Hepatocyte (in vitro differentiated cells): Measurements from ENCODE around the gene PSMA3. TPM values are rescaled to one million over a fixed set of nuclear protein-coding genes. Genes with fewer than 3 reads are reported as not detected.
A peak's percentile ranks its signal among the peaks of the same experiment; 100 is the strongest.
"Not testable (repeated sequence)": the region's sequence is repeated elsewhere in the genome, so short reads cannot be mapped to it uniquely, and the experiment has no call there.

ENCODE experiments used
- DNase-seq: peaks from one replicate; pipeline ENCODE4 v3.0.0-alpha.2; 2016; ENCODE audit warnings: low spot score
- H2AFZ ChIP-seq: fragments of 200-600 bp; sonication (generic); 2 replicates; pipeline ENCODE4 v1.6.0; 2016; ENCODE audit warnings: antibody characterized with exemption, mild to moderate bottlenecking
- H3K27ac ChIP-seq: fragments of 200-600 bp; sonication (generic); 2 replicates; pipeline ENCODE4 v1.5.1; 2016; ENCODE audit warnings: mild to moderate bottlenecking
- H3K27me3 ChIP-seq: fragments of 200-600 bp; sonication (generic); 2 replicates; pipeline ENCODE4 v1.6.1; 2016
- H3K36me3 ChIP-seq: fragments of 200-600 bp; sonication (generic); replicated peaks from 2 replicates; pipeline ENCODE4 v1.5.1; 2016; ENCODE audit warnings: low read depth; ENCODE audit not compliant: insufficient read depth
- H3K4me1 ChIP-seq: fragments of 200-600 bp; sonication (generic); 2 replicates; pipeline ENCODE4 v1.5.1; 2016; ENCODE audit warnings: mild to moderate bottlenecking, moderate library complexity; ENCODE audit not compliant: insufficient read depth
- H3K4me2 ChIP-seq: fragments of 200-600 bp; sonication (generic); 2 replicates; pipeline ENCODE4 v1.6.0; 2016
- H3K4me3 ChIP-seq: fragments of 200-600 bp; sonication (generic); 2 replicates; pipeline ENCODE4 v1.5.1; 2016; ENCODE audit warnings: mild to moderate bottlenecking
- H3K79me2 ChIP-seq: fragments of 200-600 bp; sonication (generic); 2 replicates; pipeline ENCODE4 v1.6.0; 2017; ENCODE audit warnings: mild to moderate bottlenecking
- H3K9me2 ChIP-seq: fragments of 200-600 bp; sonication (generic); replicated peaks from 2 replicates; pipeline ENCODE4 v1.6.0; 2017; ENCODE audit warnings: mild to moderate bottlenecking; ENCODE audit not compliant: insufficient read depth
- H3K9me3 ChIP-seq: fragments of 200-600 bp; sonication (generic); 2 replicates; pipeline ENCODE4 v1.5.1; 2016; ENCODE audit warnings: low read depth, mild to moderate bottlenecking
- H4K20me1 ChIP-seq: fragments of 200-600 bp; sonication (generic); 2 replicates; pipeline ENCODE4 v1.6.0; 2016; ENCODE audit warnings: mild to moderate bottlenecking; ENCODE audit not compliant: insufficient read depth, poor library complexity, severe bottlenecking
- EZH2 ChIP-seq: fragments of 200-600 bp; sonication (generic); IDR thresholded peaks from 2 replicates; pipeline ENCODE4 v1.6.1; 2016; ENCODE audit warnings: antibody characterized with exemption, mild to moderate bottlenecking, borderline replicate concordance
- EZH2phosphoT487 ChIP-seq: fragments of 200-600 bp; sonication (generic); IDR thresholded peaks from one replicate; pipeline ENCODE4 v1.6.1; 2018; ENCODE audit warnings: antibody characterized with exemption, mild to moderate bottlenecking, low read depth, moderate library complexity; ENCODE audit not compliant: unreplicated experiment, severe bottlenecking
- WGBS: methylation state at CpG from one replicate; pipeline ENCODE4 v1.1.6; 2016; ENCODE audit warnings: low lambda C conversion rate; ENCODE audit errors: missing lambda C conversion rate; 5-methylcytosine and 5-hydroxymethylcytosine counted together
- polyA plus RNA-seq: library from polyadenylated mRNA; unstranded; fragments of >200 nt; fragmentation: Nextera tagmentation; extraction: Ambion mirVana; gene quantifications from 2 replicates; pipeline ENCODE4 v1.2.1, GENCODE V29; 2016
- total RNA-seq: library from RNA; depleted of rRNA; stranded (reverse); fragments of >200 nt; gene quantifications from 2 replicates; pipeline ENCODE4 v1.2.3, GENCODE V29; 2014
- TF ChIP-seq, protein P1 (sequence below): fragments of 200-600 bp; sonication (generic); IDR thresholded peaks from 2 replicates; pipeline ENCODE4 v1.5.1; 2016; ENCODE audit warnings: antibody characterized with exemption, mild to moderate bottlenecking; ENCODE audit not compliant: poor library complexity

Gene PSMA3
- total and polyA plus RNA-seq, 2 experiments from 2014 or later = 152 to 186 TPM

DNA sequence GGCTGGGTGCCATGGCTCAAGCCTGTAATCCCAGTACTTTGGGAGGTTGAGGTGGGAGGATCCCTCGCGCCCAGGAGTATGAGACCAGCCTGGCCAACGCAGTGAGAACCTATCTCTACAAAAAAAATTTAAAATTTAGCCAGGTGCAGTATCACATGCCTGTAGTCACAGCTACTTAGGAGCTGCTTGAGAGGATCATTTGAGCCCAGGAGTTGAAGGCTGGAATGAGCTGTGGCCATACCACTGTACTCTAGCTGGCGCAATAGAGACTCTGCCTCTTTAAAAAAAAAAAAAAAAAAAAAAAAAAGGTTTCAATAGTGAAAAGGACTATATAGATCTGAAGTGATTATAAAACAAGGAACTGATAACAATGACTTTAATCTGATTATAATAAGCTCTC lies 13.5 kb downstream of the PSMA3 start:
- Histone ChIP-seq H3K36me3 (peaks cover 6% of the 10 kb centered on the region), H3K27ac (no peak overlapping the region), H3K9me3 (no peaks in the 10 kb centered on the region), H3K4me2 (no peak overlapping the region), H3K79me2 (peaks cover 58% of the 10 kb centered on the region), H3K27me3 (no peaks in the 10 kb centered on the region), H3K4me3 (no peak overlapping the region), H3K9me2 (no peaks in the 10 kb centered on the region), H4K20me1 (no peaks in the 10 kb centered on the region), H3K4me1 (no peaks in the 10 kb centered on the region), H2AFZ (no peak overlapping the region)
- WGBS = 98% methylated on average over 4 of the region's 4 CpGs
- DNase-seq = no peak
- TF ChIP-seq, protein P1, sequence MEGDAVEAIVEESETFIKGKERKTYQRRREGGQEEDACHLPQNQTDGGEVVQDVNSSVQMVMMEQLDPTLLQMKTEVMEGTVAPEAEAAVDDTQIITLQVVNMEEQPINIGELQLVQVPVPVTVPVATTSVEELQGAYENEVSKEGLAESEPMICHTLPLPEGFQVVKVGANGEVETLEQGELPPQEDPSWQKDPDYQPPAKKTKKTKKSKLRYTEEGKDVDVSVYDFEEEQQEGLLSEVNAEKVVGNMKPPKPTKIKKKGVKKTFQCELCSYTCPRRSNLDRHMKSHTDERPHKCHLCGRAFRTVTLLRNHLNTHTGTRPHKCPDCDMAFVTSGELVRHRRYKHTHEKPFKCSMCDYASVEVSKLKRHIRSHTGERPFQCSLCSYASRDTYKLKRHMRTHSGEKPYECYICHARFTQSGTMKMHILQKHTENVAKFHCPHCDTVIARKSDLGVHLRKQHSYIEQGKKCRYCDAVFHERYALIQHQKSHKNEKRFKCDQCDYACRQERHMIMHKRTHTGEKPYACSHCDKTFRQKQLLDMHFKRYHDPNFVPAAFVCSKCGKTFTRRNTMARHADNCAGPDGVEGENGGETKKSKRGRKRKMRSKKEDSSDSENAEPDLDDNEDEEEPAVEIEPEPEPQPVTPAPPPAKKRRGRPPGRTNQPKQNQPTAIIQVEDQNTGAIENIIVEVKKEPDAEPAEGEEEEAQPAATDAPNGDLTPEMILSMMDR = no peak
- TF ChIP-seq EZH2 (no peak), EZH2phosphoT487 (no peak)

DNA sequence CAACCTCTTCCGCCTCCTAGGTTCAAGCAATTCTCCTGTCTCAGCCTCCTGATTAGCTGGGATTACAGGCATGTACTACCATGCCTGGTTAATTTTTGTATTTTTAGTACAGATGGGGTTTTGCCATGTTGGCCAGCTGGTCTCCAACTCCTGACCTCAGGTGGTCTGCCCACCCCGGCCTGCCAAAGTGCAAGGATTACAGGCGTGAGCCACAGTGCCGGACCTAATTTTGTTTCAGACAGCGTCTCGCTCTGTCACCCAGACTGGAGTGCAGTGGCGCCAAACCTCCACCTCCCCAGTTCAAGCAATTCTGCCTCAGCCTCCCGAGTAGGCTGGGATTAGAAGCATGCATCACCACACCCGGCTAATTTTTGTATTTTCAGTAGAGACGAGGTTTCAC lies 17.4 kb downstream of the PSMA3 start:
- H3K4me1 ChIP-seq, H4K20me1 ChIP-seq, H3K4me3 ChIP-seq, H2AFZ ChIP-seq, H3K27me3 ChIP-seq, H3K9me3 ChIP-seq, H3K9me2 ChIP-seq, H3K27ac ChIP-seq, DNase-seq, H3K4me2 ChIP-seq, H3K36me3 ChIP-seq: not testable (repeated sequence)
- WGBS = 99% methylated on average over 10 of the region's 10 CpGs
- H3K79me2 ChIP-seq = peaks cover 46% of the 10 kb centered on the region

DNA sequence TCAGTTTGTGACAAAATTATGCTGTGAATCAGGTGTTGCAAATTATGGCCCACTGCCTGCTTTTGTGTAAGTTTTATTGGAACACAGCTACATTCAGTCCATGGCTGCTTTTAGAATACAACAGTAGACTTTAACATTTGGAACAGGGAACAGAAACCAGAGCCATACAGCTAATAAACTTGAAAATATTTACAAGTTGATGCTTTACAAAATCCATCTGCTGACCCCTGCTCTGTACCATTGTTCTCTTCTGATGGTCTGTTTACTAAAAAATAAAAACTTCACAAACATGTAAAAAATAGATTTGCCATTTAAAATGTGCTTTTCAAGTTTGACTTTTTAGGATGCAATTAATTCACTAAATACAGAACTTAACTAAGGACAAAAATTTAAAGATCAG lies 20.8 kb downstream of the PSMA3 start:
- H4K20me1 ChIP-seq = no peaks in the 10 kb centered on the region
- H3K36me3 ChIP-seq = peaks cover 4% of the 10 kb centered on the region
- H3K27ac ChIP-seq = peak overlapping the region; percentile 11
- H3K27me3 ChIP-seq = no peaks in the 10 kb centered on the region
- no peak overlapping the region for H3K4me3 ChIP-seq
- no peaks in the 10 kb centered on the region for H3K9me3 ChIP-seq
- no peak overlapping the region for H3K4me2 ChIP-seq
- peaks cover 65% of the 10 kb centered on the region for H3K79me2 ChIP-seq
- TF ChIP-seq, protein P1 = no peak
- TF ChIP-seq EZH2phosphoT487 = no peak
- no peak for TF ChIP-seq EZH2
- H3K9me2 ChIP-seq = no peaks in the 10 kb centered on the region
- H3K4me1 ChIP-seq = no peaks in the 10 kb centered on the region
- DNase-seq = no peak
- H2AFZ ChIP-seq = no peak overlapping the region

DNA sequence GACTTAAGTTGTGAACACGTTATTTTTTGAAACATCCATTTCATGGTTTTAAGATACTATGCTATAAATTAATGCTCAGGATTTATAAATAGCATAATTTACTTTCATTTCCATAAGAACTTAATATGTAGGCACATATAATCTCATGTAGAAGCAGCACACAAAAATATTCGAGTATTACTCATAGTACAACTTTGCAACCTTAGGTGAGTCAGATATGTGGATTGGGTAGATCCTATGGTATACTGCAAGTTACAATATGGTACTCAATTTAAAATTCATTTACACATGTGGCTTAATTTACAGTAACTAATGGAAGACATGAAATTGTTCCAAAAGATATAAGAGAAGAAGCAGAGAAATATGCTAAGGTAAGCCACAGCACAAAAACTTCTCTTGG lies 26.0 kb downstream of the PSMA3 start:
- TF ChIP-seq, protein P1 = no peak
- TF ChIP-seq EZH2 (no peak), EZH2phosphoT487 (no peak)
- H3K4me2 ChIP-seq = no peak overlapping the region
- no peak for DNase-seq
- H3K36me3 ChIP-seq = no peaks in the 10 kb centered on the region
- no peaks in the 10 kb centered on the region for H3K9me3 ChIP-seq
- H3K4me1 ChIP-seq = peaks cover 5% of the 10 kb centered on the region
- no peaks in the 10 kb centered on the region for H3K27me3 ChIP-seq
- peaks cover 73% of the 10 kb centered on the region for H3K79me2 ChIP-seq
- no peaks in the 10 kb centered on the region for H3K9me2 ChIP-seq
- H2AFZ ChIP-seq = no peak overlapping the region
- no peak overlapping the region for H3K4me3 ChIP-seq
- no peak overlapping the region for H3K27ac ChIP-seq
- H4K20me1 ChIP-seq = peaks cover 5% of the 10 kb centered on the region
- 93% methylated on average over 2 of the region's 2 CpGs for WGBS
